HCEC 1CT (cell line): ENCODE measurements around the gene BRSK2.
"Not testable (repeated sequence)": the region's sequence is repeated elsewhere in the genome, so short reads cannot be mapped to it uniquely, and the experiment has no call there.

Experiments
- DNase-seq: peaks from one replicate; pipeline ENCODE4 v3.0.0-alpha.2; 2017

BRSK2 gene

GRCh38 chr11:1397146-1397861 lies 7.6 kb downstream of the BRSK2 start:
- DNase-seq = no peak

GRCh38 chr11:1397862-1398527 lies 8.3 kb downstream of the BRSK2 start:
- DNase-seq = no peak

- DNase-seq = no peak
Observed at GRCh38 chr11:1398528-1399235, 8.9 kb downstream of the BRSK2 start.

GRCh38 chr11:1399386-1400316 lies 9.9 kb downstream of the BRSK2 start:
- DNase-seq = no peak

- DNase-seq = no peak
Observed at GRCh38 chr11:1400317-1401170, 10.8 kb downstream of the BRSK2 start.

- no peak for DNase-seq
Observed at GRCh38 chr11:1401171-1401445, 11.4 kb downstream of the BRSK2 start.

- DNase-seq = peak; percentile 13
Observed at GRCh38 chr11:1401656-1402221, 12.0 kb downstream of the BRSK2 start.

GRCh38 chr11:1402355-1403077 lies 12.8 kb downstream of the BRSK2 start:
- DNase-seq = no peak

GRCh38 chr11:1403078-1403620 lies 13.4 kb downstream of the BRSK2 start:
- DNase-seq = no peak

- DNase-seq = no peak
Observed at GRCh38 chr11:1403721-1404460, 14.2 kb downstream of the BRSK2 start.

GRCh38 chr11:1404461-1405185 lies 14.9 kb downstream of the BRSK2 start:
- no peak for DNase-seq

GRCh38 chr11:1405186-1406020 lies 15.7 kb downstream of the BRSK2 start:
- no peak for DNase-seq

GRCh38 chr11:1406571-1407485 lies 17.1 kb downstream of the BRSK2 start:
- no peak for DNase-seq

GRCh38 chr11:1407668-1408067 lies 17.9 kb downstream of the BRSK2 start:
- no peak for DNase-seq

- DNase-seq = no peak
Observed at GRCh38 chr11:1408346-1408745, 18.6 kb downstream of the BRSK2 start.

- no peak for DNase-seq
Observed at GRCh38 chr11:1409108-1409851, 19.5 kb downstream of the BRSK2 start.

- not testable (repeated sequence) for DNase-seq
Observed at GRCh38 chr11:1409852-1410125, 20.1 kb downstream of the BRSK2 start.
